PC-3 (cell line): ENCODE results near the gene PAEP. TPM values are rescaled to one million over a fixed set of nuclear protein-coding genes. Genes with fewer than 3 reads are reported as not detected.

Experiments
- ATAC-seq: fragments of 200-7000 bp; cut with Tn5 transposase; 2 replicates; pipeline ENCODE4 v1.9.1; 2020; ENCODE audit warnings: mild to moderate bottlenecking, moderate library complexity
- BruUV-seq: library from RNA; stranded (reverse); fragments of 400-500 nt; replicated peaks from 2 replicates; lab custom pipeline; 2021; lab: Mats Ljungman, UMichigan
- CTCF ChIA-PET: fragments of 300-600 bp; sonication (Branson Sonifier 250); formaldehyde crosslinking; loops from one replicate; lab custom pipeline; 2022; ENCODE audit warnings: antibody characterized with exemption; lab: Charles Lee
- POLR2A ChIA-PET: fragments of 300-600 bp; sonication (Branson Sonifier 250); formaldehyde crosslinking; loops from one replicate; lab custom pipeline; 2022; ENCODE audit warnings: antibody characterized with exemption; ENCODE audit not compliant: unreplicated experiment; lab: Charles Lee
- DNase-seq: peaks from one replicate; pipeline ENCODE4 v3.0.0-alpha.2; 2015
- H2AFZ ChIP-seq: fragments of 300-600 bp; sonication (generic); 2 replicates; pipeline ENCODE4 v1.6.0; 2016; ENCODE audit warnings: antibody characterized with exemption, low read length
- H3F3A ChIP-seq: fragments of 300-600 bp; sonication (generic); one replicate; pipeline ENCODE4 v1.6.0; 2017; ENCODE audit warnings: antibody characterized with exemption, low read length, control low read depth, mild to moderate bottlenecking; ENCODE audit not compliant: unreplicated experiment
- H3K27ac ChIP-seq: fragments of 300-600 bp; sonication (generic); 2 replicates; pipeline ENCODE4 v1.5.1; 2016; ENCODE audit warnings: mild to moderate bottlenecking, low read length
- H3K27me3 ChIP-seq: fragments of 300-600 bp; sonication (generic); 2 replicates; pipeline ENCODE4 v1.6.1; 2016; ENCODE audit warnings: low read length, mixed read lengths
- H3K36me3 ChIP-seq: fragments of 300-600 bp; sonication (generic); 2 replicates; pipeline ENCODE4 v1.6.1; 2016; ENCODE audit warnings: low read depth, mixed run types, low read length, mixed read lengths
- H3K4me1 ChIP-seq: fragments of 300-600 bp; sonication (generic); 2 replicates; pipeline ENCODE4 v1.5.1; 2016; ENCODE audit warnings: low read length; ENCODE audit not compliant: insufficient read depth
- H3K4me2 ChIP-seq: fragments of 300-600 bp; sonication (generic); 2 replicates; pipeline ENCODE4 v1.6.0; 2016; ENCODE audit warnings: low read length
- H3K4me3 ChIP-seq: fragments of 300-600 bp; sonication (generic); 2 replicates; pipeline ENCODE4 v1.5.1; 2016; ENCODE audit warnings: mild to moderate bottlenecking, low read length, mixed read lengths
- H3K79me2 ChIP-seq: fragments of 300-600 bp; sonication (generic); 2 replicates; pipeline ENCODE4 v1.6.1; 2017; ENCODE audit warnings: low read length, mixed read lengths
- H3K9ac ChIP-seq: fragments of 300-600 bp; sonication (generic); 2 replicates; pipeline ENCODE4 v1.6.0; 2016; ENCODE audit warnings: mild to moderate bottlenecking, low read length
- H3K9me2 ChIP-seq: fragments of 300-600 bp; sonication (generic); replicated peaks from 2 replicates; pipeline ENCODE4 v1.6.1; 2016; ENCODE audit warnings: mixed run types, low read length, mixed read lengths
- H3K9me3 ChIP-seq: fragments of 300-600 bp; sonication (generic); 2 replicates; pipeline ENCODE4 v1.6.1; 2016; ENCODE audit warnings: low read length, mixed read lengths
- H4K20me1 ChIP-seq: fragments of 300-600 bp; sonication (generic); 2 replicates; pipeline ENCODE4 v1.6.1; 2016; ENCODE audit warnings: low read length, mixed read lengths
- EZH2 ChIP-seq: fragments of 300-600 bp; sonication (generic); IDR thresholded peaks from one replicate; pipeline ENCODE4 v1.6.1; 2017; ENCODE audit warnings: antibody characterized with exemption, mild to moderate bottlenecking, low read length; ENCODE audit not compliant: unreplicated experiment
- EZH2phosphoT487 ChIP-seq: fragments of 300-600 bp; sonication (generic); IDR thresholded peaks from 2 replicates; pipeline ENCODE4 v1.6.1; 2018; ENCODE audit warnings: mild to moderate bottlenecking, antibody characterized with exemption, low read length, borderline replicate concordance
- intact Hi-C: fragments of 100-400 bp; cut with micrococcal nuclease; formaldehyde crosslinking; loops from 2 replicates; pipeline ENCODE4 v1.9.0; 2023
- total RNA-seq: library from RNA; depleted of rRNA; stranded (reverse); fragments of >200 nt; gene quantifications from 2 replicates; pipeline ENCODE4 v1.2.3, GENCODE V29; 2014
- TF ChIP-seq, protein P1 (sequence below): fragments of 300-600 bp; sonication (generic); conservative IDR thresholded peaks from 2 replicates; pipeline ENCODE4 v1.5.1; 2017; ENCODE audit warnings: antibody characterized with exemption, low read depth, mild to moderate bottlenecking, low read length

The PAEP gene
- total RNA-seq, 1 experiment from 2014 or later = not detected

DNA sequence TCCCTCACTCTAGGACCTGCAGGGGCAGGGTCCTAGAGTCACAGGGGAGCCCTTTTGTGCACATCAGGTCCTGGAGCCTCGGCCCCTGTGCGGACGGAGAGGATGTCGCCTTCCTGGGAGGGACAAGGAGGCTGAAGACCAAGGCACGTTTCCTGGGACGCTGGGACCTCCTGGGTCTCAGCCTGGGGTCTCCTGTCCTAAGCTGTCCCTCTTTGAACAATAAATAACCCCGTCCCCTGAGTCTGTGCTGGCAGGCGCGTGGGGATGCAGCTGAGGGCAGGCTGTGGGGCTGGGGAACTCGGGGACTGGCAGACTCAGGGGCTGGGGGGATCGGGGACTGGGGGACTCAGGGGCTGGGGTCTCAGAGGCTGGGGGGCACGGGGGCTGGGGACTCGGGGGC is 31.1 kb downstream of the PAEP start:
- Histone ChIP-seq H3K4me2 (no peak overlapping the region), H3K9me3 (no peaks in the 10 kb centered on the region), H3K79me2 (no peaks in the 10 kb centered on the region), H3K27me3 (peaks cover 25% of the 10 kb centered on the region), H3F3A (no peaks in the 10 kb centered on the region), H3K27ac (no peak overlapping the region), H3K4me3 (no peak overlapping the region), H4K20me1 (no peaks in the 10 kb centered on the region), H3K36me3 (no peaks in the 10 kb centered on the region), H3K9me2 (no peaks in the 10 kb centered on the region), H3K9ac (no peak overlapping the region), H2AFZ (no peak overlapping the region), H3K4me1 (no peaks in the 10 kb centered on the region)
- CTCF ChIA-PET = no interaction called here
- intact Hi-C loops = no loop called here
- no peak for ATAC-seq
- no peak for DNase-seq
- TF ChIP-seq, protein P1, sequence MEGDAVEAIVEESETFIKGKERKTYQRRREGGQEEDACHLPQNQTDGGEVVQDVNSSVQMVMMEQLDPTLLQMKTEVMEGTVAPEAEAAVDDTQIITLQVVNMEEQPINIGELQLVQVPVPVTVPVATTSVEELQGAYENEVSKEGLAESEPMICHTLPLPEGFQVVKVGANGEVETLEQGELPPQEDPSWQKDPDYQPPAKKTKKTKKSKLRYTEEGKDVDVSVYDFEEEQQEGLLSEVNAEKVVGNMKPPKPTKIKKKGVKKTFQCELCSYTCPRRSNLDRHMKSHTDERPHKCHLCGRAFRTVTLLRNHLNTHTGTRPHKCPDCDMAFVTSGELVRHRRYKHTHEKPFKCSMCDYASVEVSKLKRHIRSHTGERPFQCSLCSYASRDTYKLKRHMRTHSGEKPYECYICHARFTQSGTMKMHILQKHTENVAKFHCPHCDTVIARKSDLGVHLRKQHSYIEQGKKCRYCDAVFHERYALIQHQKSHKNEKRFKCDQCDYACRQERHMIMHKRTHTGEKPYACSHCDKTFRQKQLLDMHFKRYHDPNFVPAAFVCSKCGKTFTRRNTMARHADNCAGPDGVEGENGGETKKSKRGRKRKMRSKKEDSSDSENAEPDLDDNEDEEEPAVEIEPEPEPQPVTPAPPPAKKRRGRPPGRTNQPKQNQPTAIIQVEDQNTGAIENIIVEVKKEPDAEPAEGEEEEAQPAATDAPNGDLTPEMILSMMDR = no peak
- TF ChIP-seq EZH2 (no peak), EZH2phosphoT487 (no peak)
- POLR2A ChIA-PET = no interaction called here
- no TSS peak for BruUV-seq

DNA sequence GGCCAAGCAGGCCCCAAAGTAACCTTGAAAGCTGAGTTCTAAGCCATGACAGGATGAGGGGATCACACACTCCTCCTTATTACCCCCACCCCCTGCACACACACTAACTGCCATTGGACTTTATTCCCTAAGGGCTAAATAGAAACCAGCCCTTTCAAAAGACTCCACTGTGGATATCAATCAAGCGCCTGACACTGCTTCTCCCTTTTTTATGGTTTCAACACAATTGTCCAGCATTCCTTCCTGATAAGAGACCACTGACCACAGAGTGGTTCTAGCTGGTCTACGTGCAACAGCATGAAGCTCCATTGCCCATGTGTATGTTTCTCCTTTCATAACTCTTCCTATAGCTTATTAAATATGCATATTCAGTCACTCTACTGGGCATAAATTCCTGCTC is 34.7 kb downstream of the PAEP start:
- Histone ChIP-seq H3K27me3 (peaks cover 28% of the 10 kb centered on the region), H2AFZ (no peak overlapping the region)
- TF ChIP-seq, protein P1 = no peak
- TF ChIP-seq EZH2phosphoT487 = no peak
- TF ChIP-seq EZH2 = no peak

DNA sequence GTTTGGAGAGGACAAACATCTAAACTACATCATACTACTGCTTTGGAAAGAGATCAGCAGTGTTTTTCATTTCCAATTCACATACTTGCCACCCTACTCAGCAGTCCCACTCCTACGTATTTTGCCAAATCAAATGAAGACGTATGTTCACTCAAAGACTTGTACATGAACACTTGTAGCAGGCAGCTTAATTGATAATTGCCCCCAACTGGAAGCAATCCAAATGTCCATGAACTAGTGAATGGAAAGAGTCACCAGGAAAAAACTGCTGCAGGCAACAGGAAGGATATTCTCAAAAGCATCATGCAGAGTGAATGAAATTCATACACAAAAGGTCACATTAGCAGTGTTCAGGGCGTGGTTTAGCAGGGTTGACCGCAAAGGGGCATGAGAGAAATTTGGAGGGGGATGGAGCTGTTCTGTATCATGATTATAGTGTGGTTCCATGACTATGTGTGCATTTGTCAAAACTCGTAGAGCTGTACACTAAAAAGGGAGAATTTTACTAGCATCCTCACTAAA is 38.8 kb downstream of the PAEP start:
- no peaks in the 10 kb centered on the region for H3K4me1 ChIP-seq
- H3F3A ChIP-seq = no peaks in the 10 kb centered on the region
- H3K27me3 ChIP-seq = peaks cover 25% of the 10 kb centered on the region
- no peaks in the 10 kb centered on the region for H4K20me1 ChIP-seq
- no peaks in the 10 kb centered on the region for H3K9me2 ChIP-seq
- no peak overlapping the region for H3K4me3 ChIP-seq
- POLR2A ChIA-PET = no interaction called here
- H3K9me3 ChIP-seq = no peaks in the 10 kb centered on the region
- DNase-seq = no peak
- no peak overlapping the region for H3K9ac ChIP-seq
- no peak for TF ChIP-seq EZH2
- no peak for TF ChIP-seq EZH2phosphoT487
- TF ChIP-seq, protein P1 = no peak
- no peak overlapping the region for H3K27ac ChIP-seq
- CTCF ChIA-PET = no interaction called here
- no peaks in the 10 kb centered on the region for H3K79me2 ChIP-seq
- H2AFZ ChIP-seq = no peak overlapping the region
- H3K4me2 ChIP-seq = no peak overlapping the region
- ATAC-seq = no peak
- intact Hi-C loops = no loop called here
- BruUV-seq = no TSS peak
- no peaks in the 10 kb centered on the region for H3K36me3 ChIP-seq

More for the DNA sequence above, 34.7 kb downstream of the PAEP start:
- Histone ChIP-seq H3K36me3 (no peaks in the 10 kb centered on the region), H3K4me1 (no peaks in the 10 kb centered on the region), H3K4me3 (no peak overlapping the region), H4K20me1 (no peaks in the 10 kb centered on the region), H3K79me2 (no peaks in the 10 kb centered on the region), H3K9ac (no peak overlapping the region), H3K27ac (no peak overlapping the region), H3F3A (no peaks in the 10 kb centered on the region), H3K4me2 (no peak overlapping the region), H3K9me3 (no peaks in the 10 kb centered on the region), H3K9me2 (no peaks in the 10 kb centered on the region)
- POLR2A ChIA-PET = no interaction called here
- intact Hi-C loops = no loop called here
- BruUV-seq = no TSS peak
- DNase-seq (no peak), ATAC-seq (no peak)
- CTCF ChIA-PET = no interaction called here
